ENCODE measurements around the gene NLRP4. TPM values are rescaled to one million over a fixed set of nuclear protein-coding genes. Genes with fewer than 3 reads are reported as not detected.

Gene NLRP4
- total and polyA plus RNA-seq, 2 experiments from 2014 or later = not detected

DNA sequence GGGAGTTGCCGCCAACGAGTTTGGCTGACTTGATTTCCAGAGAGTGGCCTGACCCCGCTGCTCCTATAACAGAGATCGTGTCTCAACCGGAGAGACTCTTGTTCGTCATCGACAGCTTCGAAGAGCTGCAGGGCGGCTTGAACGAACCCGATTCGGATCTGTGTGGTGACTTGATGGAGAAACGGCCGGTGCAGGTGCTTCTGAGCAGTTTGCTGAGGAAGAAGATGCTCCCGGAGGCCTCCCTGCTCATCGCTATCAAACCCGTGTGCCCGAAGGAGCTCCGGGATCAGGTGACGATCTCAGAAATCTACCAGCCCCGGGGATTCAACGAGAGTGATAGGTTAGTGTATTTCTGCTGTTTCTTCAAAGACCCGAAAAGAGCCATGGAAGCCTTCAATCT lies 21.6 kb downstream of the NLRP4 start (continued):
- TF ChIP-seq ZNF462 (CRISPR knock-in tag; IDR thresholded peaks at IDR 0.05) = no peak

DNA sequence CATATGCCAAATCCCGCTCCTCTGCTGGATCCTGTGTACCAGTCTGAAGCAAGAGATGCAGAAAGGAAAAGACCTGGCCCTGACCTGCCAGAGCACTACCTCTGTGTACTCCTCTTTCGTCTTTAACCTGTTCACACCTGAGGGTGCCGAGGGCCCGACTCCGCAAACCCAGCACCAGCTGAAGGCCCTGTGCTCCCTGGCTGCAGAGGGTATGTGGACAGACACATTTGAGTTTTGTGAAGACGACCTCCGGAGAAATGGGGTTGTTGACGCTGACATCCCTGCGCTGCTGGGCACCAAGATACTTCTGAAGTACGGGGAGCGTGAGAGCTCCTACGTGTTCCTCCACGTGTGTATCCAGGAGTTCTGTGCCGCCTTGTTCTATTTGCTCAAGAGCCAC lies 22.1 kb downstream of the NLRP4 start:
- ATAC-seq (no peak), DNase-seq (ENCODE audit: low spot score) (no peak)
- peaks cover 93% of the 10 kb centered on the region for H3K9me3 Mint-ChIP-seq
- TF ChIP-seq JUNB (IDR thresholded peaks at IDR 0.05; ENCODE audit: unreplicated experiment) (no peak), STAT1 (IDR thresholded peaks at IDR 0.05; ENCODE audit: unreplicated experiment) (no peak), REST (IDR thresholded peaks at IDR 0.05; ENCODE audit: unreplicated experiment) (no peak), ZNF114 (CRISPR knock-in tag; IDR thresholded peaks at IDR 0.05) (no peak), POLR2AphosphoS5 (IDR thresholded peaks at IDR 0.05; ENCODE audit: low read depth) (no peak), ZNF331 (CRISPR knock-in tag; IDR thresholded peaks at IDR 0.05; ENCODE audit: low read depth) (no peak)
- TF ChIP-seq, protein P1, sequence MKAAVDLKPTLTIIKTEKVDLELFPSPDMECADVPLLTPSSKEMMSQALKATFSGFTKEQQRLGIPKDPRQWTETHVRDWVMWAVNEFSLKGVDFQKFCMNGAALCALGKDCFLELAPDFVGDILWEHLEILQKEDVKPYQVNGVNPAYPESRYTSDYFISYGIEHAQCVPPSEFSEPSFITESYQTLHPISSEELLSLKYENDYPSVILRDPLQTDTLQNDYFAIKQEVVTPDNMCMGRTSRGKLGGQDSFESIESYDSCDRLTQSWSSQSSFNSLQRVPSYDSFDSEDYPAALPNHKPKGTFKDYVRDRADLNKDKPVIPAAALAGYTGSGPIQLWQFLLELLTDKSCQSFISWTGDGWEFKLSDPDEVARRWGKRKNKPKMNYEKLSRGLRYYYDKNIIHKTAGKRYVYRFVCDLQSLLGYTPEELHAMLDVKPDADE (IDR thresholded peaks at IDR 0.05) = no peak

More for the DNA sequence above, 22.1 kb downstream of the NLRP4 start:
- Mint-ChIP-seq H3K36me3 (ENCODE audit: low read depth) (peaks cover 41% of the 10 kb centered on the region), H3K27ac (no peak overlapping the region), H3K4me3 (no peak overlapping the region), H3K4me1 (no peaks in the 10 kb centered on the region), H3K27me3 (ENCODE audit: insufficient read depth, low read depth, poor library complexity) (peaks cover 3% of the 10 kb centered on the region)
- no peaks in the 10 kb centered on the region for H3K9me2 ChIP-seq (ENCODE audit: insufficient read depth)
- H3K4me2 ChIP-seq = no peak overlapping the region
- H3K4me3 ChIP-seq = no peak overlapping the region
- no peaks in the 10 kb centered on the region for H3F3A ChIP-seq (replicated peaks; ENCODE audit: low read depth)
- H3K27me3 ChIP-seq (ENCODE audit: insufficient read depth) = no peaks in the 10 kb centered on the region
- no peaks in the 10 kb centered on the region; the same call in 1 of the 2 replicates for H3K36me3 ChIP-seq (ENCODE audit: insufficient read depth)
- no peaks in the 10 kb centered on the region for H3K79me2 ChIP-seq (replicated peaks; ENCODE audit: insufficient read depth)
- no peak overlapping the region for H3K27ac ChIP-seq (ENCODE audit: low read depth)
- no peak overlapping the region for H2AFZ ChIP-seq
- H4K20me1 ChIP-seq (replicated peaks; ENCODE audit: insufficient read depth) = no peaks in the 10 kb centered on the region
- no peaks in the 10 kb centered on the region for H3K4me1 ChIP-seq (ENCODE audit: insufficient read depth)

Data from GM23338 (cell line).